Left forelimb (tissue), 1 donor: ENCODE results near the gene NCCRP1.

ENCODE experiments used
- DNase-seq: peaks from one replicate; pipeline ENCODE4 v3.0.0-alpha.2; 2018; ENCODE audit warnings: low spot score

The NCCRP1 gene

GRCh38 chr19:39180749-39181148 is 16.0 kb upstream of the NCCRP1 start:
- DNase-seq: no peak

- no peak for DNase-seq
Observed at GRCh38 chr19:39181500-39182173, 15.1 kb upstream of the NCCRP1 start.

- no peak for DNase-seq
Observed at GRCh38 chr19:39182174-39182505, 14.6 kb upstream of the NCCRP1 start.

DNA sequence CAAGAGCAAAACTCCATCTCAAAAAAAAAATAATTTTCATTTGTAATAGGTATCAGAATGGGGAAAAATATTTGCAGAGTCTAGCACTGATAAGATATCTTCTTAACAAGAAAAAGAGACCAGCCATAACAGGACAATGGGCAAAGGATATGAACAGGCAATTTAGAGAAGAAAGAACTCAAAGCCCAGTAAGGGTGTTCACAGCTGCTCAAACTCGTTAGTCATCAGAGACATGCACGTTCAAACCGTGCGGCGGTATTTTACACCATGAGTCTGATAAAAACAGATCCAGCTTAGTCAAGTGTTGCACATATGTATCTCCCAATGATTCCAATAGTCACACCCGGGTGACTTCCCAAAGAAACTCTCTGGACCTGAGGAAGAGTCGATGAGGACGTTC is 13.7 kb upstream of the NCCRP1 start:
- DNase-seq: no peak

DNA sequence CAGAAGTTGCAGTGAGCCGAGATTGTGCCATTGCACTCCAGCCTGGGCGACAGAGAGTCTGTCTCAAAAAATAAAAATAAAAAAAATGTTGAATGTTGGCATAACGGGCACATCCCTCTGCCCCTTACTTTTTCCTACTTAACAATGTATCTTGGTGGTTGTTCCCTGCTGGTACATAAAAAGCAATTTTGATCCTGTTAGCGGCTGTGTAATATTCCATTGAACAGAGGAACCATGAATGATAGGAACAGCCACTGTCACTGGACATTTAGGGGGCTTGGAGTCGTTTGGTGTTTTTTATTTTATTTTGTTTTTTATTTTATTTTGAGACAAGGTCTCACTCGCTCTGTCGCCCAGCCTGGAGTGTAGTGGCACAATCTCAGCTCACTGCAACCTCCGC is 10.4 kb upstream of the NCCRP1 start:
- DNase-seq: no peak

- DNase-seq: no peak
Observed at GRCh38 chr19:39187552-39187943, 9.2 kb upstream of the NCCRP1 start.

DNA sequence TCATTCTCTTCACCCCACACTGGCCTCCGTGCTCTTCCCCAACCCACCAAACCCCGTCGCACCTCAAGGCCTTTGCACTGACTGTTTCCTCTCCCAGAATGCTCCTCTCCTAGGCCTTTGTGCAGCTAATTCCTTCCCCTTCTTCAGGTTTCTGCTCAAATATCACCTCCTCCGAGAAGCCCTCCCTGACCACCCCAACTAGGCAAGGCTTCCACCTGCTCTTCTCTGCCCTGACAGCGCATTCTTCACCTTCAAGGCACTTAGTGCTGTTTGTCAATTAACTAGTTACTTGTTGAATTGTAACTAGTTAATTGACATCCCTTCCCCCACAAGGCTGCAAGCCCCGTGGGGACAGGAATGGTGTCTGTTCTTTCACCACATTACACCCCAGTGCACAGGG is 7.8 kb upstream of the NCCRP1 start:
- DNase-seq: no peak

DNA sequence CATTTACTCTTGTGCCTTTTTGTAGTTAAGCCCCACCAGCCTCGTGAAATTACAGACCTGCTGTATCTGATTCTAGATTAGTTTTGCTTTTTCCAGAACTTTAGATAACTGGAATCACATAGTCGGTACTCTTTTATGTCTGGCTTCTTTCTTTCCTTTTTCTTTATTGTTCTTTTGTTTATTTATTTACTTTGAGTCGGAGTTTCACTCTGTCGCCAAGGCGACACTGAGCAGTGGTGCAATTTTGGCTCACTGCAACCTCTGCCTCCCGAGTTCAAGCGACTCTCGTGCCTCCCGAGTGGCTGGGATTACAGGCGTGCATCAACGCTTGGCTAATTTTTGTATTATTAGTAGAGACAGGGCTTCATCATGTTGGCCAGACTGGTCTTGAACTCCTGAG is 6.0 kb upstream of the NCCRP1 start:
- DNase-seq: no peak

DNA sequence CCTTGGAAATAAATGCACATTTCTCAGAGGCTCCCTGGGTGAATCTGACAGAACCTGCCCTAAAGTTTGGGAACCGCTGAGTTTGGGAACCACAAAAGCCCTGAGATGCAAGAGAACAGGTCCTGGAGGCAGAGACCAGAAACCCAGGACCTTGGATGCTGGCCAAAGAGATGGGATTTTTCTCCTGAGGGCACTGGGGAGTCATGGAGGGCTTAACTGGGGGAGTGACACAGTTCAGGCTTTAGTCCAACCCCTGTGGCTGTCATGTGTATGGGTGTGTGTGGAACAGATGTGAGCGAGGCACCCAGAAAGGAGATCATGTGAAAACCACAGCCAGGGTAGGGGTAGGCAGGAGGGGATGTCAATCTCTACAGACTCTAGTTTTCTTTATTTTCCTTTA is 3.9 kb upstream of the NCCRP1 start:
- DNase-seq: no peak

GRCh38 chr19:39193803-39194202 is 3.0 kb upstream of the NCCRP1 start:
- no peak for DNase-seq

DNA sequence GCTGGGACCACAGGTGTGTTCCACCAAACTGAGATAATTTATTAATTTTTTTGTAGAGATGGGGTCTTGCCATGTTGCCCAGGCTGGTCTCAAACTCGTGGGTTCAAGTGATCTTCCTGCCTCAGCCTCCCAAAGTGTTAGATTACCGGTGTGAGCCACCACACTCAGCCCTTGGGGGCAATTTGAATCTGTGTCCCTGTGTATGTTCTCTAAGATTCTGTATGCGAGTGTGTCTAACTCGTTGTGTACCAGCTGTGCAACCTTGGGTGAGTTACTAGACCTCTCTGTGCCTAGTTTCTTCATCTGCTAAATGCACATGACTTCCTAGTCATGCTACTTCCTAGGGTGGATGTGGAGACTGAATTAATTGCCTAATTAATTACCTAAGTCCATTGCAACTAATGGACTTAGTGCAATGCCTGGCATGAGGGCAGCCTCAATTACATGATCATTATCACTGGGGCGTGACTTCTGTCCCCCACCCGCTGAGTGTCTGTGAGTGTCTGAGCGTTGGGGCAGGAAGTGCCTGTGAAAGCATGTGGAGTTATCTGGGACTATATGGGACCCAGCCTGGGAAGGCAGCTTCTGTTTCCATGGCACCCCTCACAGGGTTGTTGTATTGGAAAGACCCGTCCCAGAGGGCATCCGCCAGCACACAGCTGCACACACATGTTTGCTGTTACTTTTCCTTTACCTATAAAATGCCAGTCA is 1.8 kb upstream of the NCCRP1 start:
- no peak for DNase-seq

DNA sequence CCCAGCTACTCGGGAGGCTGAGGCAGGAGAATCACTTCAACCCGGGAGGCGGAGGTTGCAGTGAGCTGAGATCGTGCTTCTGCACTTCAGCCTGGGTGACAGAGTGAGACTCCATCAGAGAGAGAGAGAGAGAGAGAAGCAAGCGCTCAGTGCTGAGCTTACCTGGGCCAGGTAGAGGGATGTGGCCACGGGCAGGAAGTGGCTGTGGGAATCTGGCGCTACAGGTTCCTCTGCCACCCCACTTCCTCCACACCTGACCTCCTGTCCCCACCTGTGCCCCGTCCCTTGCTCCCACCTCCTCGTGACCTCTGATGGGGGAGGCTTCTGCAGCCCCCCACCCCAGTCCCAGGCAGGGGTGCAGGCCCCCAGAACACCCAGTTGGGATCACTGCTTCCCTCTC is 1.0 kb upstream of the NCCRP1 start:
- no peak for DNase-seq

GRCh38 chr19:39196320-39196719 is 444 bp upstream of the NCCRP1 start:
- DNase-seq: no peak

GRCh38 chr19:39197808-39198207 is 1.0 kb downstream of the NCCRP1 start:
- DNase-seq: no peak

DNA sequence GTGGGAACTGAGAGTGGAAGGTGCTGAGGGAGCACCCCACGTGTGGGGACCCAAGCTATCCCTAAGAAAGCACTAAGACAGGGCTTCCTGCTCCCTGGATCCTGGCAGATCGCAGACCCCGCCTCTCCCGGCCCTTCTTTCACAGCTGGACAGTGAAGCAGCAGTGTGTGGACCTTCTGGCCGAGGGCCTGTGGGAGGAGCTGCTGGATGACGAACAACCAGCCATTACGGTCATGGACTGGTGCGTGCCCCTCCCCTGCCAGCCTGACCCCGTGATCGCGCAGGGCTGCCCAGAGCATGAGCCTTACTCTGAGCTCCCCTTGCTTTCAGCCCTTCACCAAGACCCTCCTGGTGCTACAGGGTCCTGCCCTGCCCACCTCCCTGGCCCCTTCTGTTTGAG is 2.3 kb downstream of the NCCRP1 start:
- no peak for DNase-seq

DNA sequence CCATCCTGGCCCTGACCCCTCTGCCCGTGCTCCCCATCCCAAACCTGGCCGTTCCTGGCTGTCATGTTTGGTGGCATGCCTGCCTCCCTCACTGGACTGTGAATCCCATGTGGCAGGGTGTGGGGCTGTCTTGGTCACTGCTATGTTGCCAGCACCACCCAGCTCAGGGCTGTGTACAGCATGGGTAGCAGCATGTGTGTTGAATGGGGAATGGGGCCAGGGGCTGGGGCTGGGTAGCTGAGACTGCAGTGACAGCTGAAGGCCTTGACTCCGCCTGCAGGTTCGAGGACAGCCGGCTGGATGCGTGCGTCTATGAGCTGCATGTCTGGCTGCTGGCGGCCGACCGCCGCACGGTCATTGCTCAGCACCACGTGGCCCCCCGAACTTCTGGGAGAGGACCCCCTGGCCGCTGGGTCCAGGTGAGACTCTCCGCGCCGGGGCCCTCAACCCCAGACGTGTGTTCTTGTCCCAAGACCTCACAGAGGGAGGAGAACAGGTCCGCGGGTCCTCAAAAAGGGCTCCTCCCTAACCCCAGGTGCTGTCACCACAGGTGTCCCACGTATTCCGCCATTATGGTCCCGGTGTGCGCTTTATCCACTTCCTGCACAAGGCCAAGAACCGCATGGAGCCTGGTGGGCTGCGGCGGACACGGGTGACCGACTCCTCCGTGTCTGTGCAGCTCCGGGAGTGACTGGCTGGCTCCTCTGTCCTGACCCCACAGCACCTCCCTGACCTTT is 3.5 kb downstream of the NCCRP1 start:
- no peak for DNase-seq

- no peak for DNase-seq
Observed at GRCh38 chr19:39200803-39201115, 4.0 kb downstream of the NCCRP1 start.

- DNase-seq: no peak
Observed at GRCh38 chr19:39202998-39203355, 6.2 kb downstream of the NCCRP1 start.

DNA sequence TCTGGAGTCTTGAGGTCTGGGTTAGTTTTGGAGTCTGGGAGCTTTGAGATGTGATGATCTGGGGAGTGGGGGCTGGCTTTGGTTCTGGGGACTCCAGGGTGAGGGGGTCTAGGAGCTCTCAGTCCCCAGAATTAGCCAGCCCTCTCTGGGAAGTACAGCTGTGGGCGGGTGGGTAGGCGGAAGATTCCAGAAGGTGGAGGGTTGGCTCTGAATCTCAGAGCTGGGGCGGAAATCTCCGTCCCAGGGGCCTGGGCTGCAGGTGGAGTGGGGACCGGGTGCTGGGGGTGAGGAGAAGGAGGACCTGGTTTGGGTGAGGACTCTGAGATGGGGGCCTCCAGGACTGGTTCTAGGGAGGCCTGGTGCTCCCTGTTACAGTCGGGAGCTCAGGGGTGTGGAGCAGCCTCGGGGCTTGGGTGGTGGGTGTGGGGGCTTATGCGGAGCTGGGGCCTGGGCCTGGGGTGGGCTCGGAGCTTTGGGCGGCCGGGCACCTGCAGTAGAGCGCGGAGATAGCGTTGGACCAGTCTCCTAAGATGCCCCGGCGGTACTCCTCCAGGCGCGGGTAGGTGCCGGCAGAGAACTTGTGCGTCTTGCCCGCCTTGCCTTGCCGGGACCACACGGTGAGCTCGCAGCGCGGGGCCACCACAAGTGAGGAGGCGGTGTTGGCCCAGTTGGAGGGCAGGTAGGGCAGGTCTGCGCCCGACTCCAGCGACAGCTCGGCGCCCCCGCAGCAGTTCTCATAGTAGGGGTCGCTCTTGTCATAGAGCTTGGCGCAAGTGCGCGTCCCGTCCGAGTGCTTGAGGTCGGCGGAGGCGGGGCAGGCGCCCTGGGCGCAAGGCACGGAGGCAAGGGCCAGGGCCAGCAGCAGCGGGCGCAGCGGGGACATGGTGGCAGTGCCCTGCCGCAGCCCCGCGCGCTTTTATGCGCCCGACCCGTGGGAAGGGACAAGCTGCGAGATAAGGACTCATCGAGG is 6.9 kb downstream of the NCCRP1 start, which contains the start of gene SYCN:
Gene SYCN (minus strand): TSS at position 892 of the 970 bp plus-strand sequence. CDS start 9 bp downstream, at position 883.
- no peak for DNase-seq

DNA sequence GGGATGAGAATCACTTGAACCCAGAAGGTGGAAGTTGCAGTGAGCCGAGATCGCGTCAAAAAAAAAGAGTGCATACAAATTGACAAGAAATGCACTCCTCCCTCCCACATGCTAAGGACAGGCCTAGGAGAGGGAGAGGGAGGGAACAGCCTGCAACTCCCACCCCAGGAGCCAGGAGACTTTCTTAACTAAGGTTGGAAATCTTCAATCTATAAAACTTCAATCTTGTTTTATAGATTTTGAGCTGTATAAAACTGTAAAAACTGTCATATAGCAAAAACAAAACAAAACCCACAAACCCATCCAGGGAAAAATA is 8.6 kb downstream of the NCCRP1 start:
- no peak for DNase-seq

DNA sequence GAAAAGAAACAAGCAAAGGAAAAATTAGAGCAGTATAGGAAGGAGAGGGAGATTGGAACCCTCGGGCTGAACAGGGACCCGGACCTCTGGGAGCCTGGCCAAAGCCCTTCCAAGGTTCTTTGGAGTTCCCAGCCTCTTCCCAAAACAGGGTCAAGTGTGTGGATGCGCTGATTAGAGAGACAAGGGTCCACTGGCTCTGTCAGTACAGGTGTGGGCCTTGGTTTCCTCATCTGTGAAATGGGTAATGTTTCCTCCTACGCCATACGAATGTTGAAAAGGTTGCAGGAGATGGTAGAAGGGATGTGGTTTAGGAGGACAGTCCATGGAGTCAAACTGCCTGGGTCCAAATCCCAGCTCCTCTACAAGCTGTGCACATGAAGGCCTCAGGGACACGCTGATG is 9.4 kb downstream of the NCCRP1 start:
- no peak for DNase-seq

GRCh38 chr19:39207293-39207836 is 10.6 kb downstream of the NCCRP1 start:
- DNase-seq: no peak
